GM19468 (cell line): Measurements from ENCODE around the gene XAF1.
"Not testable (repeated sequence)": the region's sequence is repeated elsewhere in the genome, so short reads cannot be mapped to it uniquely, and the experiment has no call there.

Experiments used
- ATAC-seq: cut with Tn5 transposase; IDR thresholded peaks from one replicate; pipeline ENCODE4 v1.9.1; 2021; ENCODE audit warnings: mild to moderate bottlenecking, moderate library complexity, moderate number of reproducible peaks; ENCODE audit not compliant: unreplicated experiment; ENCODE audit errors: extremely low read depth

XAF1 gene

GRCh38 chr17:6752068-6752909 lies 3.6 kb upstream of the XAF1 start:
- no peak for ATAC-seq

- ATAC-seq, result no peak
Measured at GRCh38 chr17:6753006-6753445, 2.8 kb upstream of the XAF1 start.

DNA sequence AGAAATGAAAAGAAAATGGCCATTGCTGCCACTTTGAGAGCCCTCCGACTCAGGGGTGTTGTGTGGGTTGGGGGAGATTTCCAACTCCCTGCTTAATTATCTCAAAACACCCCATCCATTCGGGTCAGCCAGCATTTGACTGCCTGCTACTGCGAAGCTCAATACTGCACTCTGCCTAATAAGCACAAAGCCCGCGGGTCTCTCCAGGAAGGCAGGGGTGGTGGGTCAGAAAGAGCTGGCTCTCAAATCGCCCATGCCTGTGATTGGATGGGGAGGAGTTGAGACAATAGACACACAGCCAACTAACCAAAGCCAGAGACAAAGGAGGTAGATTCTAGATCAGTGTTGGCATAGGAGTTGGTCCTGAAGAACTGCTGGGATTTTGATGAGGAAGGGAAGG lies 2.3 kb upstream of the XAF1 start:
- ATAC-seq, result no peak

DNA sequence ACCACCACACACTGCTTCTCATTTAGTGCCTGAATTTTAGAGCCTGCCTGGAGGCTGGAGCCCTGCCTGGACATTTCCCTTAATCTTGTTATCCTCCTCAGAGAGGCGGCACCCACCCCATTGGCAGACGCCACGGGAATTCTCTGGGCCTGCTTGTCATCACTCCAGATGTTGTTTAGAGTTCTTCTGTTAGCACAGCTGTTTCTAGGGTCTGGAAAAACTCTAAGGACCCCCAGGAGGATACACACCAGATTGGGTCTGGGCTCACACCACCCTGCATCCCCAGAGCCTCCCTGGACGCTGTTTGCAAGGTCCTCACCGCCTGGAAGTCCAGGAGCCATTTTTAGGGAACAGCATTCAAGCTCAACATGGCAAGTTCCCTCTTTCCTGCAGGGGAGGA lies 565 bp upstream of the XAF1 start:
- no peak for ATAC-seq

- no peak for ATAC-seq
Measured at GRCh38 chr17:6756425-6757031, 682 bp downstream of the XAF1 start.

GRCh38 chr17:6757747-6758146 lies 1.9 kb downstream of the XAF1 start:
- ATAC-seq, result no peak

DNA sequence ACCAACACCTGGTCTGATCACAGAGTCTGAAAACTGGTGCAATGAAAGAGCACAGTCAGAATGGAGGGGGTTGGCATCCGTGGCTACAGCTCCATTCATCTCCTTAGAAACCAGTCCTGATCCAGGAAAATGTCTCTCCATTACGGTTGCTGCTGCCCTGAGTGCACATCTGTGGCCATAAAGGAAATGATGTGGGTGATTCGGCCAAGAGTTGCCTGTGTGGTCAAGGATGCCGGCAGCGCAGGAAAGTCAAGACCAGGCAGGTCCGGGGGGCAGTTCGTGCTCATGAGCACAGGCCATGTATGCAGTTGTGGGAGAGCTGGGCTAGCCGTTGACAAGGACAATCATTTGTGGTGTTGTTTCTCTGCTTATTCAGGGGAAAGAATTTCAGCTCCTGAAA lies 5.9 kb downstream of the XAF1 start:
- ATAC-seq, result no peak

DNA sequence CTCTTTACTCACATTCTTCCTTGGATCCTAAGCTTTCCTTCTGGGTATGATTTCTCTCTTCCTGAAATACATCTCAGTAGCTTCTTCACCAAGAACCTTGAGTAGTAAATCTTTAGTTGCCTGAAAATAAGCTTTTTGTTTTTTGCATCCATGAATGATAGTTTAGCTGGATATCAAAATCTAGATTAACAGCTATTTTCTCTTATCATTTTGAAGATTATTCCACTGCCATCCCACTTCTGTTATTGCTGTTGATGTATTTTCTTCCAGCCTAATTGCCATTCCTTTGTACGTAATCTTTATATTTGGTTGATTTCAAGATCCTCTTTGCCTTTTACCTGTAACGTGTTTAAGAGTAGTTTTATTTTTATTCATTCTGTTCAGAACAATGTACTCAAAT lies 12.6 kb downstream of the XAF1 start:
- no peak for ATAC-seq

DNA sequence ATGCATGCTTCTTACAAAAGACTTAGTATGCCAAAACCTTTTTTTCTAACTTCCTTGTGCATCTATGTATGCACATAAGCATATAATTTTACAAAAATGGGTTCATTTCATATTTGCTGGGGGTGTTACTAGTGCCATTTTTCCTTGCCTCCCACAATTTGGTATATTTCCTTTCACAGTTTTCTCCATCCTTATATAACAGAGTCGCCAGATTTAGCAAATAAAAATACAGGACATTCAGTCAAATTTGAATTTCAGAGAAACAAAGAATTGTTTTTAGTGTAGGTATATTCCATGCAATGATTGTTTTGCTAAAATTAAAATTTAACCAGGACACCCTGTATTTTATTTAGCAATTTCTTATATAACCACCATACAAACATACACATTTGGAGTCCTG lies 16.2 kb downstream of the XAF1 start:
- no peak for ATAC-seq

DNA sequence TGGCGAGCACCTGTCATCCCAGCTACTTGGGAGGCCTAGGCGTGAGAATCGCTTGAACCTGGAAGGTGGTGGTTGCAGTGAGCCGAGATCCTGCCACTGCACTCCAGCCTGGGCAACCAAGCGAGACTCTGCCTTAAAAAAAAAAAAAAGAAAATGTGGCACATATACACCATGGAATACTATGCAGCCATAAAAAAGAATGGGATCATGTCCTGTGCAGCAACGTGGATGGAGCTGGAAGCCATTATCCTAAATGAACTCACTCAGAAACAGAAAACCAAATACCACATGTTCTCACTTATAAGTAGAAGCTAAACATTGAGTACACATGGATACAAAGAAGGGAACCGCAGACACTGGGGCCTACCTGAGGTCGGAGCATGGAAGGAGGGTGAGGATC lies 19.1 kb downstream of the XAF1 start:
- not testable (repeated sequence) for ATAC-seq

DNA sequence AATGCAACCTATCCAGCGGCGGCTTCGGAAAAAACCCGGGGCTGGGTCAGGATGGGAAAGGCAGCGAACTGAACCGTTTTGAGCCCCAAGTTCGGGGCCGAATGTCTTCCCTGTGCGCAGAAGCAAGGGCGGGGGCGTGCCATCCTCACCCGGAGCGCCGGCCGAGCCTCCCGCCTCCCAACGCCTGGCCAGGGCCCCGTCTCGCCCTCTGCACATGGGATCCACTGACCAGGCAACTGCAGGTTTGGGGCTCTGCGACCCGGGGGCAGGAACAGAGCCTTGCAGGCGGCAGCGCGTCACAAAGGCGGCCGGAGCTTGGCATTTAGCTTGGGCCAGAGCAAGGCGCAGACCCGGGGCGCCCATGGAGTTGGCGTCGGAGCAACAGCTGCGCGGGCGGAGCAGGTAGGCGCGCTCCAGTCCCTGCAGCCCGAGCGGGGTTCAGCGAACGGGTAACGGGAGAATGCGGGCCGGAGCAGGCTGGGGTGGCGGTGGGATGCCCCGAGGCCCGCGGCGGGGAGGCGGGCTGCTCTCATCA lies 20.1 kb downstream of the XAF1 start, which contains the start of gene FBXO39:
Gene FBXO39, plus strand, starts transcription at position 345 of the 535 bp plus-strand sequence. CDS start 3,654 bp downstream, outside the sequence.
- no peak for ATAC-seq

DNA sequence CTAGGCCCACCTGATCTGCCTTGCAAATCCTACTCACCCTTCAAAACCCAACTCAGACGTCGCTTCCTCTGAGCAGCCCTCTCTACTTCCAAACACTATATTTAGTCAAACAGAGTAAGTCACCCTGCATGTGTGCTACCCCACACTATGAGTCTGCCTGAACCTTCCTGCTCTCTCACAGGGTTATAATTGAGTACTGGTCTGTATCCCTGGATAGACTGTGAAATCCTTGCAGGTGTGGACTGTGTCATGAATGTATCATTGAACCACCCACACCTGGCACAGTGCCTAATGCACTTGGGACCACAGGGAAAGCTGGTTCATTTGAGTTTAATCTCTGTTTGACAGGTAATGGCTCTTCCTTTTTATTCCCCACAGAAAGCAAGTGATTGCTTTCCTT lies 23.6 kb downstream of the XAF1 start:
- ATAC-seq, result no peak

- no peak for ATAC-seq
Measured at GRCh38 chr17:6780001-6780400, 24.2 kb downstream of the XAF1 start.

- no peak for ATAC-seq
Measured at GRCh38 chr17:6780886-6781285, 25.0 kb downstream of the XAF1 start.

- ATAC-seq, result no peak
Measured at GRCh38 chr17:6782244-6782643, 26.4 kb downstream of the XAF1 start.

- no peak for ATAC-seq
Measured at GRCh38 chr17:6786618-6787017, 30.8 kb downstream of the XAF1 start.

GRCh38 chr17:6787081-6787693 lies 31.3 kb downstream of the XAF1 start:
- no peak for ATAC-seq

GRCh38 chr17:6789146-6789545 lies 33.3 kb downstream of the XAF1 start:
- ATAC-seq, result no peak

- no peak for ATAC-seq
Measured at GRCh38 chr17:6793748-6794493, 38.1 kb downstream of the XAF1 start.
